Vagina (tissue), 2 donors: ENCODE results near the gene S1PR3. TPM values are rescaled to one million over a fixed set of nuclear protein-coding genes. Genes with fewer than 3 reads are reported as not detected.

ENCODE experiments used
- DNase-seq, 2 donors: peaks; one replicate each; pipeline ENCODE4 v3.0.0-alpha.2; 2017; ENCODE audit errors: extremely low spot score in 2 of 2
- H3K27ac ChIP-seq: fragments of 200-600 bp; sonication (generic); one replicate; pipeline ENCODE4 v1.5.1; 2019
- H3K27me3 ChIP-seq: fragments of 200-600 bp; sonication (generic); one replicate; pipeline ENCODE4 v1.5.1; 2019
- H3K36me3 ChIP-seq, 2 donors: fragments of 200-600 bp; sonication (generic); one replicate each; pipeline ENCODE4 v1.5.1; 2017 to 2019
- H3K4me1 ChIP-seq: fragments of 200-600 bp; sonication (generic); one replicate; pipeline ENCODE4 v1.5.1; 2019
- H3K4me3 ChIP-seq, 2 donors: fragments of 200-600 bp; sonication (generic); 1 replicate in 1 of 2; 2 replicates in 1 of 2; pipeline ENCODE4 v1.5.1; 2016 to 2019
- H3K9me3 ChIP-seq: fragments of 200-600 bp; sonication (generic); one replicate; pipeline ENCODE4 v1.5.1; 2019
- POLR2A ChIP-seq, 2 donors: fragments of 450-650 bp; IDR thresholded peaks; one replicate each; pipeline ENCODE4 v1.6.1; 2017; ENCODE audit warnings: antibody characterized with exemption in 2 of 2, mild to moderate bottlenecking in 2 of 2, moderate library complexity in 2 of 2
- POLR2AphosphoS5 ChIP-seq, 2 donors: sonication (generic); formaldehyde crosslinking; IDR thresholded peaks; one replicate each; pipeline ENCODE4 v1.9.0; 2017; ENCODE audit warnings: antibody characterized with exemption in 2 of 2, mild to moderate bottlenecking in 2 of 2, low read depth in 1 of 2; ENCODE audit not compliant: insufficient read depth in 1 of 2
- intact Hi-C: fragments of 100-400 bp; cut with DNase I; formaldehyde crosslinking; loops from one replicate; pipeline ENCODE4 v1.15.1; 2023
- total RNA-seq: library from RNA; depleted of rRNA; stranded (reverse); fragments of >200 nt; gene quantifications from one replicate; pipeline ENCODE4 v1.2.3, GENCODE V29; 2016
- TF ChIP-seq, protein P1 (sequence below), 3 experiments: fragments of 450-650 bp in 2 of 3; fragments of 200-600 bp in 1 of 3; sonication (generic) in 1 of 3; IDR thresholded peaks; one replicate each; pipeline ENCODE4 v1.5.1; 2017 to 2019; ENCODE audit warnings: antibody characterized with exemption in 3 of 3, mild to moderate bottlenecking in 2 of 3, moderate library complexity in 2 of 3

Gene S1PR3
- total RNA-seq, 1 donor from 2014 or later: 39.3 TPM

DNA sequence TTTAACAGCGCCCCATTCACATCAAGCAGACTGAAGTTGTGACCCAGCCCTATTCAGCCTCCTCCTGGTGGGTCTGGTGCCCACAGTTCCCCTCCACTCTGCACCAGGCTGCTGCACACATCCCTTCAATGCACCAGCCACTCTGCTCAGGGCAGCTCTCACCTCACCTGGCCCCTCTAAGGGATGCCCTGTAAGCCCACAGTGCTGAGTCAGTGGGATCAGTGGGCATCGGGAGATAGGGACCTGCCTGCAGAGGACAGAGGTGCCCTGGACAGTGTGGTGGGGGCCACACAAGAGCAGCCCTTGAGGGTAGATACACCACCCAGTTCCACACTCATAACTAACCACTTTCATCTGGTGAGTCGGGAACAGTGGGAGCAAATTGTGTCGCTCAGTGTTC, 38.3 kb upstream of the S1PR3 start:
- intact Hi-C loops: no loop called here
- peak in 1 of 2 donors; percentile 81 for DNase-seq
- H3K27ac ChIP-seq: peak overlapping the region; percentile 48

DNA sequence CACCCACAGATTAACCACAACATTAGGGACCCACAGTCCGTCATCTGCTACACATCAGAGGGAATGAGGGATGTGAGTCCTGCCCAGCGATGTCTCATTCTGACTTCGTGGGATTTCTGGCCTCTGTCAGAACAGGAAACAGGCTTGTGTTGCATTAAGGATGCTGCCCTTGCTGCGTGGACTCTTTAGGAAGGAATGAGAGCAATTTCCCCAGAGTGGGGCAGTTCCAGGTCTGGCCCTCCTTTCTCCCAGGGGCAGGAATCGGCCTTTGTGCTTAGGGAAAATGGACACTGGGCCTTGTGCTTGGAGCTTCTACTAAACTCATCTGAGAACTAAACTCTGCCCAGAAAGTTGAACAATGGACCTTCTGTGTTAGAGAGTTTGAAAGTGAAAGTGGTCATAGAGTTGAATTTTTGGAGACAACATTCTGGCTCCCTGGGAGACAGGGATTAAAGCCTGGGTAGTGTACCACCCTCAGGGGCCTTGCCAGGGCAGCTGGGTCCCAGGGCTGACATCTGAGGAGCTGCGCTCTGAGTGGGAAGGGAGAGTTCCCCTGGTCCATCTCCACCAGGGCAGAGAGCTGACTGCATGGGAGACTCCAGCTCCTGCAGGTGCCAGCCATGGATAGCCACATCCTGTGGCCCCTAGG, 37.8 kb upstream of the S1PR3 start:
- TF ChIP-seq POLR2AphosphoS5 (IDR thresholded peaks at IDR 0.05; ENCODE audit: insufficient read depth in 1 of 2, low read depth in 1 of 2) (no peak), POLR2A (IDR thresholded peaks at IDR 0.05) (no peak)
- TF ChIP-seq, protein P1, sequence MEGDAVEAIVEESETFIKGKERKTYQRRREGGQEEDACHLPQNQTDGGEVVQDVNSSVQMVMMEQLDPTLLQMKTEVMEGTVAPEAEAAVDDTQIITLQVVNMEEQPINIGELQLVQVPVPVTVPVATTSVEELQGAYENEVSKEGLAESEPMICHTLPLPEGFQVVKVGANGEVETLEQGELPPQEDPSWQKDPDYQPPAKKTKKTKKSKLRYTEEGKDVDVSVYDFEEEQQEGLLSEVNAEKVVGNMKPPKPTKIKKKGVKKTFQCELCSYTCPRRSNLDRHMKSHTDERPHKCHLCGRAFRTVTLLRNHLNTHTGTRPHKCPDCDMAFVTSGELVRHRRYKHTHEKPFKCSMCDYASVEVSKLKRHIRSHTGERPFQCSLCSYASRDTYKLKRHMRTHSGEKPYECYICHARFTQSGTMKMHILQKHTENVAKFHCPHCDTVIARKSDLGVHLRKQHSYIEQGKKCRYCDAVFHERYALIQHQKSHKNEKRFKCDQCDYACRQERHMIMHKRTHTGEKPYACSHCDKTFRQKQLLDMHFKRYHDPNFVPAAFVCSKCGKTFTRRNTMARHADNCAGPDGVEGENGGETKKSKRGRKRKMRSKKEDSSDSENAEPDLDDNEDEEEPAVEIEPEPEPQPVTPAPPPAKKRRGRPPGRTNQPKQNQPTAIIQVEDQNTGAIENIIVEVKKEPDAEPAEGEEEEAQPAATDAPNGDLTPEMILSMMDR (IDR thresholded peaks at IDR 0.05): no peak
- H3K27ac ChIP-seq: peak overlapping the region; percentile 48
- H3K36me3 ChIP-seq: no peaks in the 10 kb centered on the region
- no peaks in the 10 kb centered on the region for H3K27me3 ChIP-seq
- DNase-seq: peak in 1 of 2 donors; percentile 58
- no peaks in the 10 kb centered on the region for H3K9me3 ChIP-seq
- intact Hi-C loops: no loop called here
- H3K4me3 ChIP-seq: no peak overlapping the region
- H3K4me1 ChIP-seq: peaks cover 47% of the 10 kb centered on the region

More for the DNA sequence above, 38.3 kb upstream of the S1PR3 start:
- TF ChIP-seq, protein P1 (IDR thresholded peaks at IDR 0.05): no peak
- TF ChIP-seq POLR2AphosphoS5 (IDR thresholded peaks at IDR 0.05; ENCODE audit: insufficient read depth in 1 of 2, low read depth in 1 of 2) (no peak), POLR2A (IDR thresholded peaks at IDR 0.05) (no peak)
- H3K27me3 ChIP-seq: no peaks in the 10 kb centered on the region
- H3K9me3 ChIP-seq: no peaks in the 10 kb centered on the region
- H3K36me3 ChIP-seq: no peaks in the 10 kb centered on the region
- no peak overlapping the region for H3K4me3 ChIP-seq
- peaks cover 47% of the 10 kb centered on the region for H3K4me1 ChIP-seq

DNA sequence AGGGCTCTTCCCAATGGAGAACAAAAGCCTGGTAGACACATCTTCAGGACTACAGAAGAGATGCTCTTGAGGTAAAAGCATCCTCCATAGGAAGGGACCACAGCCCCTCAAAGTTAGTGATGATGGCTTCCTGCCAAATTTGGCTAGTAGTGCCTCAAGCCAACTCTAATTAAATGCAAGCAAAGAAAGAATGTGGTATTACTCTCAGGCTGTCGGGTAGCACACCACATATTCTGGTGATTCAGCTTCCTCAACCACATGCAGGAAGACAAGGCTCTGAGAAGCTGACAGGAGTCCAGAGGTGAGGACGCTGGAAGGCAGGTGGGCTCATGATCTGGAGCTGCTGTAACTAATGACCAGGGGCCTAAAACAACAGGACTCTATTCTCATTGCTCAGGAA, 37.2 kb upstream of the S1PR3 start:
- H3K4me3 ChIP-seq: no peak overlapping the region
- TF ChIP-seq POLR2AphosphoS5 (IDR thresholded peaks at IDR 0.05; ENCODE audit: insufficient read depth in 1 of 2, low read depth in 1 of 2) (no peak), POLR2A (IDR thresholded peaks at IDR 0.05) (no peak)
- TF ChIP-seq, protein P1 (IDR thresholded peaks at IDR 0.05): no peak
- H3K27ac ChIP-seq: no peak overlapping the region
- H3K27me3 ChIP-seq: no peaks in the 10 kb centered on the region
- no peaks in the 10 kb centered on the region for H3K36me3 ChIP-seq
- no peak for DNase-seq
- intact Hi-C loops: no loop called here
- peaks cover 46% of the 10 kb centered on the region for H3K4me1 ChIP-seq
- no peaks in the 10 kb centered on the region for H3K9me3 ChIP-seq

DNA sequence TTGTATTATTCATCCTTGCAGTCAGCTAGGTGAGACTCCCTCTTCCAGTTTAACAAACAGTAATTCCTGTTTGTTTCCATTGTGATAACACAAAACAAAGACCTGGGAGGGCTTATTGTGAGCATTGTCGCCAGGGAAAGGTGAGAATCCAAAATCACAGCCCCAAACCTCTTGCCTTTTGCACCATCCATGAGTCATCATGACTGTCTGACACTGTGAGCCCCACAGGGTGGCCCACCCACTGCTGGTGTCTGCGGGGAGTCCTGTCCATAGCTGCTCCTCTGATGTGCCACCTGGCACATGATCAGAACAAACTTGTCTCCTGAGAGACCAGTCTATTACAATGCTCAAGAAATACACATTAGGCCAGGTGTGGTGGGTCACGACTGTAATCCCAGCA, 33.7 kb upstream of the S1PR3 start:
- intact Hi-C loops: no loop called here

More for the DNA sequence above, 33.7 kb upstream of the S1PR3 start:
- Histone ChIP-seq H3K9me3 (no peaks in the 10 kb centered on the region), H3K27ac (no peak overlapping the region), H3K4me1 (peaks cover 12% of the 10 kb centered on the region), H3K4me3 (no peak overlapping the region), H3K27me3 (no peaks in the 10 kb centered on the region), H3K36me3 (no peaks in the 10 kb centered on the region)
- no peak for DNase-seq
- TF ChIP-seq POLR2AphosphoS5 (IDR thresholded peaks at IDR 0.05; ENCODE audit: insufficient read depth in 1 of 2, low read depth in 1 of 2) (no peak), POLR2A (IDR thresholded peaks at IDR 0.05) (no peak)
- TF ChIP-seq, protein P1 (IDR thresholded peaks at IDR 0.05): no peak
